Colon (tissue), 2 donors: ENCODE data around the gene PRDM16.

Experiments
- FAIRE-seq: peaks from 2 replicates; lab custom pipeline; 2012; peaks lifted over from hg19 to GRCh38; lab: Jason Lieb, UNC
- donor health status: control.
- donor health status: control.

Gene PRDM16

GRCh38 chr1:3068564-3069431 is at the start of gene PRDM16:
PRDM16 (plus strand) TSS chr1:3069203; CDS start chr1:3069260, 57 bp downstream.
- FAIRE-seq: no peak

- FAIRE-seq: no peak
These were observed 49.4 kb upstream of the PRDM16 start for GRCh38 chr1:3019516-3020051.

GRCh38 chr1:3020263-3020909 is 48.6 kb upstream of the PRDM16 start:
- no peak for FAIRE-seq

GRCh38 chr1:3021233-3021671 is 47.8 kb upstream of the PRDM16 start, which contains the start of gene ACTRT2:
ACTRT2 (plus strand) TSS chr1:3021467; CDS start chr1:3021687, 220 bp downstream.
- no peak for FAIRE-seq

GRCh38 chr1:3021801-3022401 is 47.1 kb upstream of the PRDM16 start:
- FAIRE-seq: no peak

- FAIRE-seq: no peak
These were observed 46.5 kb upstream of the PRDM16 start for GRCh38 chr1:3022511-3022973.

GRCh38 chr1:3022976-3023375 is 46.0 kb upstream of the PRDM16 start:
- FAIRE-seq: no peak

GRCh38 chr1:3024019-3024418 is 45.0 kb upstream of the PRDM16 start:
- no peak for FAIRE-seq

GRCh38 chr1:3024588-3024987 is 44.4 kb upstream of the PRDM16 start:
- no peak for FAIRE-seq

GRCh38 chr1:3026124-3026523 is 42.9 kb upstream of the PRDM16 start:
- FAIRE-seq: no peak

- no peak for FAIRE-seq
These were observed 42.2 kb upstream of the PRDM16 start for GRCh38 chr1:3026581-3027391.

GRCh38 chr1:3027611-3028371 is 41.2 kb upstream of the PRDM16 start:
- FAIRE-seq: no peak

- FAIRE-seq: no peak
These were observed 40.3 kb upstream of the PRDM16 start for GRCh38 chr1:3028531-3029282.

GRCh38 chr1:3029481-3029961 is 39.5 kb upstream of the PRDM16 start:
- FAIRE-seq: no peak

- FAIRE-seq: no peak
These were observed 38.9 kb upstream of the PRDM16 start for GRCh38 chr1:3029991-3030662.

- no peak for FAIRE-seq
These were observed 38.2 kb upstream of the PRDM16 start for GRCh38 chr1:3030663-3031381.

- FAIRE-seq: no peak
These were observed 37.4 kb upstream of the PRDM16 start for GRCh38 chr1:3031401-3032221.
